ENCODE results near the gene C2CD3.
"Not testable (repeated sequence)": the region's sequence is repeated elsewhere in the genome, so short reads cannot be mapped to it uniquely, and the experiment has no call there.

Gene C2CD3

GRCh38 chr11:74154620-74155281, 16.1 kb downstream of the C2CD3 start:
- DNase-seq = no peak

GRCh38 chr11:74153224-74153623, 17.6 kb downstream of the C2CD3 start:
- peak in 1 of 6 experiments; percentile 5 for DNase-seq

- no peak for DNase-seq
Measured at GRCh38 chr11:74147199-74147929, 23.4 kb downstream of the C2CD3 start.

GRCh38 chr11:74144592-74144991, 26.2 kb downstream of the C2CD3 start:
- DNase-seq = no peak

GRCh38 chr11:74142624-74143023, 28.2 kb downstream of the C2CD3 start:
- no peak for DNase-seq

- DNase-seq = no peak
Measured at GRCh38 chr11:74141908-74142307, 28.9 kb downstream of the C2CD3 start.

- DNase-seq = no peak
Measured at GRCh38 chr11:74141241-74141695, 29.5 kb downstream of the C2CD3 start.

- DNase-seq = not testable (repeated sequence)
Measured at GRCh38 chr11:74139919-74140431, 30.8 kb downstream of the C2CD3 start.

- DNase-seq = no peak
Measured at GRCh38 chr11:74139151-74139918, 31.5 kb downstream of the C2CD3 start.

GRCh38 chr11:74138572-74138971, 32.2 kb downstream of the C2CD3 start:
- DNase-seq = no peak

GRCh38 chr11:74138021-74138420, 32.8 kb downstream of the C2CD3 start:
- no peak for DNase-seq

- DNase-seq = no peak
Measured at GRCh38 chr11:74135127-74135840, 35.5 kb downstream of the C2CD3 start.

- DNase-seq = no peak
Measured at GRCh38 chr11:74134661-74135060, 36.1 kb downstream of the C2CD3 start.

GRCh38 chr11:74133436-74133835, 37.4 kb downstream of the C2CD3 start:
- DNase-seq = no peak

GRCh38 chr11:74132833-74133232, 38.0 kb downstream of the C2CD3 start:
- DNase-seq = no peak

- not testable (repeated sequence) for DNase-seq
Measured at GRCh38 chr11:74129121-74129520, 41.7 kb downstream of the C2CD3 start.

GRCh38 chr11:74123008-74123448, 47.8 kb downstream of the C2CD3 start:
- no peak for DNase-seq

- DNase-seq = no peak
Measured at GRCh38 chr11:74121804-74122203, 49.0 kb downstream of the C2CD3 start.

GRCh38 chr11:74120260-74121035, 50.4 kb downstream of the C2CD3 start:
- DNase-seq = not testable (repeated sequence)

GRCh38 chr11:74116719-74117118, 54.1 kb downstream of the C2CD3 start:
- no peak for DNase-seq

GRCh38 chr11:74112877-74113276, 57.9 kb downstream of the C2CD3 start:
- DNase-seq = no peak

GRCh38 chr11:74106124-74106523, 64.7 kb downstream of the C2CD3 start:
- no peak for DNase-seq

Data from stimulated activated naive CD4-positive, alpha-beta T cell (primary cell).